Gastrocnemius medialis (tissue), 4 donors: ENCODE results near the gene NTM. TPM values are rescaled to one million over a fixed set of nuclear protein-coding genes. Genes with fewer than 3 reads are reported as not detected.

Experiments used
- ATAC-seq, 2 donors: fragments of 150-250 bp; one replicate each; pipeline ENCODE4 v1.9.1; 2016
- DNase-seq, 2 donors: peaks; one replicate each; pipeline ENCODE4 v3.0.0-alpha.2; 2019
- H3K27ac ChIP-seq, 4 donors: fragments of 200-600 bp; sonication (generic); 1 replicate in 1 of 4; 2 replicates in 3 of 4; pipeline ENCODE4 v1.5.1; 2016 to 2018; ENCODE audit warnings: mild to moderate bottlenecking in 2 of 4, moderate library complexity in 1 of 4
- H3K27me3 ChIP-seq, 3 donors: fragments of 200-600 bp; sonication (generic) in 2 of 3; 1 replicate in 1 of 3; 2 replicates in 2 of 3; pipeline versions ENCODE4 v1.5.1 to v1.6.0; 2016 to 2019; ENCODE audit warnings: mild to moderate bottlenecking in 1 of 3, moderate library complexity in 1 of 3
- H3K36me3 ChIP-seq, 2 donors: fragments of 200-600 bp; sonication (generic) in 1 of 2; one replicate each; pipeline ENCODE4 v1.5.1; 2017 to 2018
- H3K4me1 ChIP-seq, 2 donors: fragments of 200-600 bp; sonication (generic) in 1 of 2; one replicate each; pipeline ENCODE4 v1.5.1; 2016 to 2017; ENCODE audit warnings: mild to moderate bottlenecking in 2 of 2
- H3K4me3 ChIP-seq, 4 donors: fragments of 200-600 bp; sonication (generic) in 3 of 4; 1 replicate in 1 of 4; 2 replicates in 3 of 4; pipeline ENCODE4 v1.5.1; 2016 to 2019; ENCODE audit warnings: mild to moderate bottlenecking in 2 of 4
- H3K9me3 ChIP-seq, 3 donors: fragments of 200-600 bp; sonication (generic) in 2 of 3; 1 replicate in 1 of 3; 2 replicates in 2 of 3; pipeline ENCODE4 v1.5.1; 2016 to 2019
- CTCF ChIP-seq, 5 experiments: fragments of 450-650 bp in 3 of 5; fragments of 200-600 bp in 2 of 5; sonication (generic) in 2 of 5; IDR thresholded peaks in 4 of 5; conservative IDR thresholded peaks in 1 of 5; 1 replicate in 4 of 5; 2 replicates in 1 of 5; pipeline ENCODE4 v1.5.1; 2016 to 2019; ENCODE audit warnings: antibody characterized with exemption in 5 of 5, mild to moderate bottlenecking in 3 of 5, moderate library complexity in 3 of 5
- POLR2A ChIP-seq, 2 donors: fragments of 450-650 bp; IDR thresholded peaks; one replicate each; pipeline ENCODE4 v1.6.1; 2017; ENCODE audit warnings: antibody characterized with exemption in 2 of 2, mild to moderate bottlenecking in 2 of 2, moderate library complexity in 2 of 2
- in situ Hi-C, 4 donors: fragments of 200-750 bp; cut with MboI; loops; one replicate each; pipeline versions ENCODE4 v1.15.0 to v1.8.0; 2017; ENCODE audit warnings: low sequenced_read_pairs in 4 of 4
- intact Hi-C: fragments of 100-400 bp; cut with DNase I; formaldehyde crosslinking; loops from one replicate; pipeline ENCODE4 v1.15.1; 2023; ENCODE audit warnings: low total_unique reads
- total RNA-seq, 4 donors: library from RNA; depleted of rRNA; stranded (reverse); fragments of >200 nt; gene quantifications; one replicate each; pipeline versions ENCODE4 v1.1.0 to v1.2.3, GENCODE V29; 2016

The NTM gene
- total RNA-seq, 4 donors from 2014 or later, result 0.69 TPM; not detected in 3

DNA sequence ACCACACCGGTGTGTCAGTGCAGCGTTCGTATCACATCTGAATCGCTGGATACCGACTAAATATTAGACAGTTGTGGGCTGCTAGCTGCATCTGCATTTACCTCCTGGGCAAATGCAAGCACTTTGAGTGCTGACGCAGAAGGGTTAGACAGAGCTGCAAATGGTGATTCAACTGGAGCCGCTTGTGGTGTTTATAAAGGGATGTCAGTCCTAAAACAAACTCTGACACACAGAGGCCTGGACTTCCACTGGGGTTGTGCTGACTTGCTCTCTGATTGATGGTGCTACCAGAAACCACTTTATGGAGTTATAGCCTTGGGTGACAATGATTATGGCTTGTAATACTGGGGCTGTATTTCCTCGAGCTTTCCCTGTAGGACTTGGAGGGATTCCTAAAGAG lies 374.4 kb downstream of the NTM start:
- in situ Hi-C loops, result loop anchor here in 1 of 4 donors (25.0 kb wide), 2 partner anchors 108 to 392 kb away; no protein-coding TSS in a partner anchor
- Histone ChIP-seq H3K4me1 (no peaks in the 10 kb centered on the region), H3K27ac (no peak overlapping the region), H3K9me3 (no peaks in the 10 kb centered on the region), H3K4me3 (no peak overlapping the region), H3K27me3 (no peaks in the 10 kb centered on the region), H3K36me3 (no peaks in the 10 kb centered on the region)
- DNase-seq, result no peak
- TF ChIP-seq POLR2A (IDR thresholded peaks at IDR 0.05), result no peak
- no peak for TF ChIP-seq CTCF (IDR thresholded peaks at IDR 0.05 in 4 of 5, conservative IDR thresholded peaks at IDR 0.05 in 1 of 5)
- intact Hi-C loops, result no loop called here
- ATAC-seq, result no peak

- no peak overlapping the region for H3K4me3 ChIP-seq
- DNase-seq, result no peak
- H3K27ac ChIP-seq, result no peak overlapping the region
- no peaks in the 10 kb centered on the region for H3K36me3 ChIP-seq
- no peaks in the 10 kb centered on the region for H3K4me1 ChIP-seq
- in situ Hi-C loops, result loop anchor here in 1 of 4 donors (25.0 kb wide), 2 partner anchors 108 to 392 kb away; no protein-coding TSS in a partner anchor
- no peak for ATAC-seq
- H3K9me3 ChIP-seq, result no peaks in the 10 kb centered on the region
- no peak for TF ChIP-seq CTCF (IDR thresholded peaks at IDR 0.05 in 4 of 5, conservative IDR thresholded peaks at IDR 0.05 in 1 of 5)
- TF ChIP-seq POLR2A (IDR thresholded peaks at IDR 0.05), result no peak
- intact Hi-C loops, result no loop called here
- H3K27me3 ChIP-seq, result no peaks in the 10 kb centered on the region
Observed at GRCh38 chr11:131745405-131745804, 375.0 kb downstream of the NTM start.

DNA sequence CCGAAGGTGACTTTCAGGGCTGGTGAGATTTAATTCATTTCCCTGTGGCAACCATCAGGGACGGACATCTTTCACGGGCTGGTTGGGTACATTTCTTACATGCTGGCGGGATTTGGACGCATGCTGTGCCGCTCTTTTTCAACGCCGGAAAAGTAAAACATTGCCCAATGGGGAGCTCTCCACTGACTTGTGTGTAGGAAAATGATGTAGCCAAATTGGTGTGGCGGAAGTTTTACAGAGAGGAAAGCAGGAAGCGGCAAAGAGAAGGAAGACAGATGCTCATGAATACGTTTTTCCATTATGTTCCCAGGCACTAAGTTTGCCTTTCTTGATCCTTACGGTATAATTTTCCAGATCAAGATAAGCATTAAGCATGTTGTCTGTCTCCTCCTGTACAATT lies 375.8 kb downstream of the NTM start:
- no peak overlapping the region for H3K4me3 ChIP-seq
- H3K27me3 ChIP-seq, result no peaks in the 10 kb centered on the region
- H3K36me3 ChIP-seq, result no peaks in the 10 kb centered on the region
- H3K4me1 ChIP-seq, result no peaks in the 10 kb centered on the region
- no peak for TF ChIP-seq POLR2A (IDR thresholded peaks at IDR 0.05)
- no peak for TF ChIP-seq CTCF (IDR thresholded peaks at IDR 0.05 in 4 of 5, conservative IDR thresholded peaks at IDR 0.05 in 1 of 5)
- DNase-seq (no peak), ATAC-seq (no peak)
- H3K27ac ChIP-seq, result no peak overlapping the region
- intact Hi-C loops, result no loop called here
- in situ Hi-C loops, result loop anchor here in 1 of 4 donors (25.0 kb wide), 2 partner anchors 109 to 391 kb away; no protein-coding TSS in a partner anchor
- no peaks in the 10 kb centered on the region for H3K9me3 ChIP-seq

DNA sequence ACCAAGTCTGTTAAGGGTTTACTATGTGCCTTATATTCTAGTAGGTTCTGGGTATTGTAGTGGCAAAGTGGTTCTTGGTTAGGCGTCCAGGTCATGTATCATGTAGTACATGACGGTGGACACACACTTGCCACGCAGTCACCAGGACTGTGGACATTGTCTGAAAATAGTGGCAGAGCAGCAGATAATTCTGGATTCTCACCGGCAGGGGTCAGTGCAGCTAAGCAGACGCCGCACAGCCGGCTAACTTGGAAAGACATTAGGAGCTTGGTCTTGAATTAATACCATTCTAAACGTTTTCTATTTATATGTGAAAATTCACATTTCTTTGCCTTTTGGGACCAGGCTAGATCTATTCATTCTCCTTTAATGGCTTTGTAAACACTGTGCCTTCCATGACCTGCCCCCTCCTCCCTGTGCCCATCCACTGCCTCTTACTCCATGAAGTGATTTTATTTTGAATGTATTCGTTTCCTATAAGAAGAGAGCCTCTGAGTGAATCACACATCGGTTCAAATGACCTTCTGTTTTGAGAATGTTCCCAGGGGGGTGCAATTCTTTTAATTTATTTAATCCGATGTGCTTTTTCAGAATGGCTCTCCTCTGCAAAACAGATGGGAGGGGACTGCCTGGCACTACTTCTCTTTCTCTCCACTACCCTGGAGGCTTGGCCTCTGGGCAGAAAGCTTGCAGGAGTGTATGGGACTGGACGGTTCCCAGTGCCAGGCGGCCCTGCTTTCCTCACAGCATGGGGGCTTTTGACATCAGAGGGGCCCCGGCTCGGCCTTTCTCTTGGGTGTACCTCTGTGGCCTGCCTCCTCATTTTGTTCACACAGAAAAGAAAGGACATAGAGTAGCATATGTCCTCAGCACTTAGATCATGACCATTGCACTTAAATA lies 378.0 kb downstream of the NTM start:
- no peak overlapping the region for H3K27ac ChIP-seq
- H3K4me3 ChIP-seq, result no peak overlapping the region
- in situ Hi-C loops (loop anchor here in 1 of 4 donors (25.0 kb wide), 2 partner anchors 111 to 389 kb away; no protein-coding TSS in a partner anchor), intact Hi-C loops (no loop called here)
- no peaks in the 10 kb centered on the region for H3K36me3 ChIP-seq
- H3K9me3 ChIP-seq, result no peaks in the 10 kb centered on the region
- no peaks in the 10 kb centered on the region for H3K4me1 ChIP-seq
- peak in 1 of 2 donors; percentile 39 for ATAC-seq
- DNase-seq, result peak; percentile 5 to 14
- H3K27me3 ChIP-seq, result no peaks in the 10 kb centered on the region
- no peak for TF ChIP-seq POLR2A (IDR thresholded peaks at IDR 0.05)
- TF ChIP-seq CTCF (IDR thresholded peaks at IDR 0.05 in 4 of 5, conservative IDR thresholded peaks at IDR 0.05 in 1 of 5), result peak in 4 of 5 experiments; percentile 20 to 59 (median 42)
